ENCODE data around the gene SPDYE5.
"Not testable (repeated sequence)": the region's sequence is repeated elsewhere in the genome, so short reads cannot be mapped to it uniquely, and the experiment has no call there.

Gene SPDYE5

GRCh38 chr7:75492020-75492419 lies at the start of gene SPDYE5:
SPDYE5 (plus strand) TSS chr7:75492320; CDS start chr7:75494048, 1,728 bp downstream.
- DNase-seq, result not testable (repeated sequence)

- DNase-seq, result peak in 1 of 3 donors; percentile 1
These were observed 49.5 kb upstream of the SPDYE5 start for GRCh38 chr7:75442465-75443111.

- DNase-seq, result not testable (repeated sequence)
These were observed 42.2 kb upstream of the SPDYE5 start for GRCh38 chr7:75449946-75450345.

GRCh38 chr7:75452494-75452955 lies 39.6 kb upstream of the SPDYE5 start:
- not testable (repeated sequence) for DNase-seq

- peak; percentile 7 to 27 (median 19) for DNase-seq
These were observed 35.7 kb upstream of the SPDYE5 start for GRCh38 chr7:75456403-75456802.

- not testable (repeated sequence) for DNase-seq
These were observed 34.1 kb upstream of the SPDYE5 start for GRCh38 chr7:75458034-75458433.

GRCh38 chr7:75460541-75460940 lies 31.6 kb upstream of the SPDYE5 start:
- not testable (repeated sequence) for DNase-seq

- DNase-seq, result not testable (repeated sequence)
These were observed 22.0 kb upstream of the SPDYE5 start for GRCh38 chr7:75470166-75470565.

GRCh38 chr7:75477457-75477856 lies 14.7 kb upstream of the SPDYE5 start:
- not testable (repeated sequence) for DNase-seq

GRCh38 chr7:75480313-75480712 lies 11.8 kb upstream of the SPDYE5 start:
- DNase-seq, result not testable (repeated sequence)

- not testable (repeated sequence) for DNase-seq
These were observed 6.7 kb upstream of the SPDYE5 start for GRCh38 chr7:75485355-75485978.

- DNase-seq, result peak; percentile 58 to 75 (median 72)
These were observed 6.0 kb upstream of the SPDYE5 start, which contains the start of gene POM121C for GRCh38 chr7:75485979-75486643. POM121C (minus strand) TSS chr7:75486299; CDS start chr7:75441496, 44,803 bp downstream.

GRCh38 chr7:75509033-75509432 lies 16.9 kb downstream of the SPDYE5 start:
- DNase-seq, result not testable (repeated sequence)

GRCh38 chr7:75518842-75519241 lies 26.7 kb downstream of the SPDYE5 start:
- not testable (repeated sequence) for DNase-seq

- DNase-seq, result not testable (repeated sequence)
These were observed 29.6 kb downstream of the SPDYE5 start for GRCh38 chr7:75521727-75522126.

GRCh38 chr7:75527224-75527722 lies 35.2 kb downstream of the SPDYE5 start:
- DNase-seq, result peak; percentile 15 to 35 (median 18)

- no peak for DNase-seq
These were observed 39.3 kb downstream of the SPDYE5 start for GRCh38 chr7:75531359-75531821.

- DNase-seq, result no peak
These were observed 40.5 kb downstream of the SPDYE5 start for GRCh38 chr7:75532639-75533038.

- DNase-seq, result no peak
These were observed 41.8 kb downstream of the SPDYE5 start for GRCh38 chr7:75533926-75534325.

GRCh38 chr7:75534727-75535307 lies 42.7 kb downstream of the SPDYE5 start:
- DNase-seq, result peak; percentile 67 to 91 (median 90)

GRCh38 chr7:75536491-75536890 lies 44.4 kb downstream of the SPDYE5 start:
- no peak for DNase-seq

- DNase-seq, result no peak
These were observed 44.9 kb downstream of the SPDYE5 start for GRCh38 chr7:75536940-75537538.
